Activated T-cell treated with anti-CD3 and anti-CD28 coated beads, Interleukin-2, amount 50 U/mL, for 4 hours (primary cell): ENCODE measurements around the gene ZNF672. TPM values are rescaled to one million over a fixed set of nuclear protein-coding genes. Genes with fewer than 3 reads are reported as not detected.

ENCODE experiments used
- ATAC-seq, 2 donors: fragments of 200-7000 bp; cut with Tn5 transposase; one replicate each; pipeline ENCODE4 v1.10.0; 2021
- DNase-seq: peaks from one replicate; pipeline ENCODE4 v3.0.0-alpha.2; 2020
- H3K27me3 Mint-ChIP-seq: one replicate; pipeline ENCODE4 v1.8.0; 2021; ENCODE audit warnings: low read depth, mixed read lengths
- H3K36me3 Mint-ChIP-seq: one replicate; pipeline ENCODE4 v1.8.0; 2022; ENCODE audit warnings: mixed read lengths; ENCODE audit not compliant: insufficient read depth
- H3K4me1 Mint-ChIP-seq: one replicate; pipeline ENCODE4 v1.8.0; 2021; ENCODE audit warnings: low read depth, mixed read lengths
- H3K4me3 Mint-ChIP-seq: one replicate; pipeline ENCODE4 v1.8.0; 2021; ENCODE audit warnings: mild to moderate bottlenecking, moderate library complexity, mixed read lengths
- H3K9me3 Mint-ChIP-seq: one replicate; pipeline ENCODE4 v1.8.0; 2021; ENCODE audit warnings: mixed read lengths
- total RNA-seq, 3 donors: library from RNA; stranded (reverse); gene quantifications; one replicate each; pipeline ENCODE4 v1.2.1, GENCODE V29; 2021

The ZNF672 gene
- total RNA-seq, 3 donors from 2014 or later = 35.9 to 38.3 (median 37.2) TPM

- H3K4me3 Mint-ChIP-seq = no peak overlapping the region
- peaks cover 10% of the 10 kb centered on the region for H3K27me3 Mint-ChIP-seq
- H3K36me3 Mint-ChIP-seq = no peaks in the 10 kb centered on the region
- no peaks in the 10 kb centered on the region for H3K9me3 Mint-ChIP-seq
- DNase-seq (no peak), ATAC-seq (no peak)
- peaks cover 6% of the 10 kb centered on the region for H3K4me1 Mint-ChIP-seq
Observed at GRCh38 chr1:248831842-248832241, 6.2 kb upstream of the ZNF672 start.

GRCh38 chr1:248834343-248834940 is 3.6 kb upstream of the ZNF672 start:
- Mint-ChIP-seq H3K36me3 (no peaks in the 10 kb centered on the region), H3K4me1 (peaks cover 8% of the 10 kb centered on the region), H3K9me3 (no peaks in the 10 kb centered on the region), H3K4me3 (no peak overlapping the region), H3K27me3 (peaks cover 10% of the 10 kb centered on the region)
- no peak for DNase-seq
- ATAC-seq = no peak

GRCh38 chr1:248837045-248837780 is 811 bp upstream of the ZNF672 start:
- H3K36me3 Mint-ChIP-seq = peaks cover 1% of the 10 kb centered on the region
- peaks cover 27% of the 10 kb centered on the region for H3K4me1 Mint-ChIP-seq
- H3K4me3 Mint-ChIP-seq = no peak overlapping the region
- peaks cover 6% of the 10 kb centered on the region for H3K27me3 Mint-ChIP-seq
- ATAC-seq (no peak), DNase-seq (no peak)
- no peaks in the 10 kb centered on the region for H3K9me3 Mint-ChIP-seq

GRCh38 chr1:248838357-248839167 is 538 bp downstream of the ZNF672 start:
- peaks cover 28% of the 10 kb centered on the region for H3K4me1 Mint-ChIP-seq
- H3K36me3 Mint-ChIP-seq = peaks cover 1% of the 10 kb centered on the region
- H3K4me3 Mint-ChIP-seq = no peak overlapping the region

GRCh38 chr1:248839168-248839555 is 1.1 kb downstream of the ZNF672 start:
- DNase-seq = no peak
- peaks cover 1% of the 10 kb centered on the region for H3K36me3 Mint-ChIP-seq
- no peak overlapping the region for H3K4me3 Mint-ChIP-seq
- ATAC-seq = no peak
- H3K9me3 Mint-ChIP-seq = no peaks in the 10 kb centered on the region
- no peaks in the 10 kb centered on the region for H3K27me3 Mint-ChIP-seq
- peaks cover 28% of the 10 kb centered on the region for H3K4me1 Mint-ChIP-seq

More at GRCh38 chr1:248838357-248839167, 538 bp downstream of the ZNF672 start:
- H3K9me3 Mint-ChIP-seq = no peaks in the 10 kb centered on the region
- H3K27me3 Mint-ChIP-seq = peaks cover 3% of the 10 kb centered on the region
- ATAC-seq = peak; percentile 70 to 73
- peak; percentile 82 for DNase-seq

GRCh38 chr1:248840946-248841345 is 2.9 kb downstream of the ZNF672 start:
- Mint-ChIP-seq H3K9me3 (no peaks in the 10 kb centered on the region), H3K36me3 (peaks cover 4% of the 10 kb centered on the region), H3K27me3 (no peaks in the 10 kb centered on the region), H3K4me3 (peak overlapping the region; percentile 31), H3K4me1 (peaks cover 28% of the 10 kb centered on the region)
- DNase-seq = no peak
- no peak for ATAC-seq

- Mint-ChIP-seq H3K36me3 (peaks cover 8% of the 10 kb centered on the region), H3K4me1 (peaks cover 28% of the 10 kb centered on the region), H3K9me3 (no peaks in the 10 kb centered on the region), H3K27me3 (no peaks in the 10 kb centered on the region), H3K4me3 (no peak overlapping the region)
- DNase-seq (no peak), ATAC-seq (no peak)
Observed at GRCh38 chr1:248841702-248842395, 3.8 kb downstream of the ZNF672 start.

GRCh38 chr1:248842781-248843331 is 4.8 kb downstream of the ZNF672 start:
- no peaks in the 10 kb centered on the region for H3K27me3 Mint-ChIP-seq
- ATAC-seq (no peak), DNase-seq (no peak)
- no peaks in the 10 kb centered on the region for H3K9me3 Mint-ChIP-seq
- no peak overlapping the region for H3K4me3 Mint-ChIP-seq
- peaks cover 26% of the 10 kb centered on the region for H3K4me1 Mint-ChIP-seq
- peaks cover 12% of the 10 kb centered on the region for H3K36me3 Mint-ChIP-seq

- no peaks in the 10 kb centered on the region for H3K9me3 Mint-ChIP-seq
- no peaks in the 10 kb centered on the region for H3K27me3 Mint-ChIP-seq
- H3K4me1 Mint-ChIP-seq = peaks cover 26% of the 10 kb centered on the region
- ATAC-seq = no peak
- no peak overlapping the region for H3K4me3 Mint-ChIP-seq
- H3K36me3 Mint-ChIP-seq = peaks cover 16% of the 10 kb centered on the region
- no peak for DNase-seq
Observed at GRCh38 chr1:248843687-248844086, 5.7 kb downstream of the ZNF672 start.

- Mint-ChIP-seq H3K9me3 (no peaks in the 10 kb centered on the region), H3K27me3 (no peaks in the 10 kb centered on the region), H3K4me3 (no peak overlapping the region), H3K36me3 (peaks cover 20% of the 10 kb centered on the region), H3K4me1 (peaks cover 19% of the 10 kb centered on the region)
- DNase-seq (no peak), ATAC-seq (no peak)
Observed at GRCh38 chr1:248844526-248844925, 6.5 kb downstream of the ZNF672 start.

- ATAC-seq (no peak), DNase-seq (no peak)
- no peaks in the 10 kb centered on the region for H3K27me3 Mint-ChIP-seq
- H3K4me1 Mint-ChIP-seq = no peaks in the 10 kb centered on the region
- peaks cover 18% of the 10 kb centered on the region for H3K36me3 Mint-ChIP-seq
- H3K4me3 Mint-ChIP-seq = no peak overlapping the region
- no peaks in the 10 kb centered on the region for H3K9me3 Mint-ChIP-seq
Observed at GRCh38 chr1:248847181-248847955, 9.3 kb downstream of the ZNF672 start.

GRCh38 chr1:248847956-248848561 is 10.0 kb downstream of the ZNF672 start:
- no peak for ATAC-seq
- H3K4me1 Mint-ChIP-seq = no peaks in the 10 kb centered on the region
- DNase-seq = no peak
- H3K27me3 Mint-ChIP-seq = no peaks in the 10 kb centered on the region
- H3K36me3 Mint-ChIP-seq = peaks cover 18% of the 10 kb centered on the region
- no peak overlapping the region for H3K4me3 Mint-ChIP-seq
- H3K9me3 Mint-ChIP-seq = no peaks in the 10 kb centered on the region

- Mint-ChIP-seq H3K4me1 (no peaks in the 10 kb centered on the region), H3K27me3 (no peaks in the 10 kb centered on the region), H3K9me3 (no peaks in the 10 kb centered on the region), H3K36me3 (peaks cover 18% of the 10 kb centered on the region), H3K4me3 (no peak overlapping the region)
- ATAC-seq (no peak), DNase-seq (no peak)
Observed at GRCh38 chr1:248848602-248849001, 10.6 kb downstream of the ZNF672 start.
